Neural progenitor cell (in vitro differentiated cells): Measurements from ENCODE around the gene RD3L.

Source experiments
- CTCF ChIP-seq: fragments of 200-600 bp; sonication (generic); IDR thresholded peaks from 2 replicates; pipeline ENCODE4 v1.5.1; 2017; ENCODE audit warnings: antibody characterized with exemption, mild to moderate bottlenecking
- EZH2 ChIP-seq: fragments of 200-600 bp; sonication (generic); IDR thresholded peaks from 2 replicates; pipeline ENCODE4 v1.6.1; 2017; ENCODE audit warnings: antibody characterized with exemption, mild to moderate bottlenecking, moderate library complexity
- EZH2phosphoT487 ChIP-seq: fragments of 200-600 bp; sonication (generic); IDR thresholded peaks from 2 replicates; pipeline ENCODE4 v1.6.1; 2017; ENCODE audit warnings: antibody characterized with exemption

- TF ChIP-seq EZH2phosphoT487, result no peak
- TF ChIP-seq CTCF, result no peak
- no peak for TF ChIP-seq EZH2
Measured at GRCh38 chr14:103916636-103917262, 25.6 kb downstream of the RD3L start.
